Neural crest cell (in vitro differentiated cells): ENCODE results near the gene PNPLA1. TPM values are rescaled to one million over a fixed set of nuclear protein-coding genes. Genes with fewer than 3 reads are reported as not detected.
A peak's percentile ranks its signal among the peaks of the same experiment; 100 is the strongest.

Experiments used
- DNase-seq: peaks from one replicate; pipeline ENCODE4 v3.0.0; 2021; ENCODE audit warnings: low read depth, mixed read lengths, low spot score
- H3K27ac Mint-ChIP-seq: one replicate; pipeline ENCODE4 v1.8.0; 2021; ENCODE audit warnings: mild to moderate bottlenecking, mixed read lengths; ENCODE audit not compliant: unreplicated experiment
- H3K27me3 Mint-ChIP-seq: 2 replicates; pipeline ENCODE4 v1.8.0; 2021; ENCODE audit warnings: low read depth, mild to moderate bottlenecking, mixed read lengths
- H3K36me3 Mint-ChIP-seq: 2 replicates; pipeline ENCODE4 v1.8.0; 2021; ENCODE audit warnings: low read depth, mild to moderate bottlenecking, mixed read lengths
- H3K4me1 Mint-ChIP-seq: 2 replicates; pipeline ENCODE4 v1.8.0; 2021; ENCODE audit warnings: mixed read lengths
- H3K4me3 Mint-ChIP-seq: one replicate; pipeline ENCODE4 v1.8.0; 2021; ENCODE audit warnings: mild to moderate bottlenecking, mixed read lengths
- H3K9me3 Mint-ChIP-seq: 2 replicates; pipeline ENCODE4 v1.8.0; 2021; ENCODE audit warnings: mixed read lengths
- CTCF ChIP-seq: fragments of 200-600 bp; sonication (generic); conservative IDR thresholded peaks from 2 replicates; pipeline ENCODE4 v1.5.0; 2021; ENCODE audit warnings: antibody characterized with exemption, mild to moderate bottlenecking
- total RNA-seq: library from RNA; stranded (reverse); gene quantifications from 2 replicates; pipeline ENCODE4 v1.2.1, GENCODE V29; 2021

PNPLA1 gene
- total RNA-seq, 1 donor from 2014 or later: not detected

GRCh38 chr6:36322591-36322990, 52.7 kb downstream of the PNPLA1 start:
- no peaks in the 10 kb centered on the region for H3K36me3 Mint-ChIP-seq
- no peak overlapping the region for H3K4me3 Mint-ChIP-seq
- H3K9me3 Mint-ChIP-seq: no peaks in the 10 kb centered on the region
- peaks cover 30% of the 10 kb centered on the region for H3K4me1 Mint-ChIP-seq
- H3K27me3 Mint-ChIP-seq: no peaks in the 10 kb centered on the region
- no peak for DNase-seq
- no peak for TF ChIP-seq CTCF
- no peak overlapping the region for H3K27ac Mint-ChIP-seq

DNA sequence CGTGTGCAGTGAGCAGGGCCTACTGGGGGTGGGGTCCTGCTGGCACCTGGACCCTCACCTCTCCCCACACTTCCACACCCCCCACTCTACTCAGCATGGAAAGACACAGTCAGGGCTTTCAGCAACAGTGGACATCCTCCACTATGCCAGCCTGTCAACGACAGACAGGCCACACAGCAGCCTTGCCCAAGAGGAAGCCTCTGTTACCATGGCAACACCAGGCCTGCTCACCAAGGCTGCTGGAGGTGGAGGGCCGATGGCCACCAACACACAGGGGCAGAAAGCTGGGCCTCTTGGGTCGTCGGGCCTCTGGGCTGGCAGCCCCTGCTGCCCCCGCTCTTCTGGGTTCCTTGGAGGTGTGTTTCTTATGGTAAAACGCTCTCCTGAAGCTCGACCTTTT, 53.2 kb downstream of the PNPLA1 start:
- Mint-ChIP-seq H3K4me1 (peaks cover 35% of the 10 kb centered on the region), H3K9me3 (no peaks in the 10 kb centered on the region), H3K4me3 (no peak overlapping the region), H3K27ac (no peak overlapping the region), H3K27me3 (no peaks in the 10 kb centered on the region), H3K36me3 (no peaks in the 10 kb centered on the region)
- DNase-seq: peak; percentile 28
- no peak for TF ChIP-seq CTCF

- Mint-ChIP-seq H3K27me3 (no peaks in the 10 kb centered on the region), H3K36me3 (no peaks in the 10 kb centered on the region), H3K4me1 (peaks cover 44% of the 10 kb centered on the region), H3K4me3 (no peak overlapping the region), H3K27ac (no peak overlapping the region), H3K9me3 (no peaks in the 10 kb centered on the region)
- no peak for TF ChIP-seq CTCF
- no peak for DNase-seq
Observed at GRCh38 chr6:36324191-36324590, 54.3 kb downstream of the PNPLA1 start.

DNA sequence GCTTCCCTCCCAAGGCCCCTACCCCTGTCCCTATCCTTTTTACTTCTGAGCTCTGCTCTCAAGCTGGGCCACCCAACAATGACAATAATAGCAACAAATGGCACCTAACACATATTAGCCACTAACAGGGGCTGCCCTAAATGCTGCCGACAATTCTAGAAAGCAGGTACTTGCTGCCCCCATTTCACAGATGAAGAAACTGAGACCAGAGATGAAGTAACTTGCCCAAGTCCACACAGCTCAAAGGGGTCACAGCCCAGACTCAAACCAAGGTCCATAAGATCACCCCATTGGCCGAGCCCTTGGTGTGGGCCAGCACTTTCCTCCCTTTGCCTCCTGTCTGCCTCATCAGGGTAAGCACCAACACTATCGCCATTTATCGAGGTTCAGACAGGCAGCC, 54.9 kb downstream of the PNPLA1 start:
- Mint-ChIP-seq H3K27ac (no peak overlapping the region), H3K4me1 (peaks cover 44% of the 10 kb centered on the region), H3K4me3 (no peak overlapping the region), H3K36me3 (no peaks in the 10 kb centered on the region), H3K27me3 (no peaks in the 10 kb centered on the region), H3K9me3 (no peaks in the 10 kb centered on the region)
- no peak for TF ChIP-seq CTCF
- no peak for DNase-seq

DNA sequence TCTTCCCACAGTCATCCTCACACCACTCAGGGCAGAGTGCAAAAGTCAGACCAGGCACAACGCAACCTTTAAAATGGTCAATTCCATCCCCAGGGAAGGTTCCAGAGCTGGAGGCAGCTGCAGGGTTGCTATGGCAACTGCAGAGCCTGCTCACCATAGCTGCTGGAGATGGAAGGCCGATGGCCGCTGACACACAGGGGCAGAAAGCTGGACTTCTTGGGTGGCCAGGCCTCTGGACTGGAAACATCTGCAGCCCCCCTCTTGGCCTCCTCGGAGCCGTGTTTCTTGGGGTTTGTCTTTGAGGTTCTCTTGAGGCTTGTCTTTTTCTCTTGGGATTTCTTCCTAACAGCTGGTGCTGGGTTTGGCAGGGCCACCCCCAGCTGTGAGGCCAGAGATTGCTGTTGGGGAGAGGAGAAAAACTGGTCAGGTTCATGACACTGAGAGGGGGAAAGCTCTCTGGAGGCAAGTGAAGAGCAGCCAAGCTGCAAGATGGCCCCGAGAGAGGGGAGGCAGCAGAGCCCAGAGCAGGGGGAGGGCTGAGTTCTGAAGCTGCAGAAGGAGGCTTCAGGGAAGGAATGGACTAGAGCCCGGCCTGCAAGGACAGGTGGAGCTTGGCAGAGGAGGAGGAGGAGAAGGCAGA, 56.6 kb downstream of the PNPLA1 start:
- Mint-ChIP-seq H3K4me3 (peak overlapping the region; percentile 32), H3K36me3 (no peaks in the 10 kb centered on the region), H3K27ac (peak overlapping the region; percentile 88), H3K4me1 (peaks cover 44% of the 10 kb centered on the region), H3K9me3 (no peaks in the 10 kb centered on the region), H3K27me3 (no peaks in the 10 kb centered on the region)
- DNase-seq: no peak
- no peak for TF ChIP-seq CTCF
